HepG2 (cell line): Measurements from ENCODE around the gene BEX3. TPM values are rescaled to one million over a fixed set of nuclear protein-coding genes. Genes with fewer than 3 reads are reported as not detected.

ENCODE experiments used
- KMT2B ChIP-seq: IDR thresholded peaks from 2 replicates; pipeline ENCODE4 v1.6.1; 2016; ENCODE audit warnings: missing genetic modification reagents, missing compliant biosample characterization
- TRIM24 ChIP-seq: sonication (generic); formaldehyde crosslinking; IDR thresholded peaks from 2 replicates; pipeline ENCODE4 v1.8.0; 2022; ENCODE audit warnings: mild to moderate bottlenecking, missing genetic modification reagents
- ZFP36L1 ChIP-seq: sonication (generic); formaldehyde crosslinking; IDR thresholded peaks from 2 replicates; pipeline ENCODE4 v1.8.0; 2022; ENCODE audit warnings: mild to moderate bottlenecking, missing genetic modification reagents, moderate library complexity
- ZFY ChIP-seq: sonication (generic); formaldehyde crosslinking; IDR thresholded peaks from 2 replicates; pipeline ENCODE4 v1.4.0; 2020; ENCODE audit warnings: missing genetic modification reagents
- ZNF33A ChIP-seq: sonication (generic); formaldehyde crosslinking; IDR thresholded peaks from 2 replicates; pipeline ENCODE4 v1.5.1; 2020; ENCODE audit warnings: missing genetic modification reagents, mild to moderate bottlenecking, moderate library complexity, borderline replicate concordance
- polyA plus RNA-seq, 8 experiments: library from polyadenylated mRNA; depleted of rRNA in 3 of 8; stranded (reverse) in 7 of 8; unstranded in 1 of 8; fragments of >200 nt; fragmentation: Illumina TruSeq in 4 of 8; extraction: Trizol in 4 of 8; gene quantifications; 2 replicates each; pipeline versions ENCODE4 v1.2.1 to v1.2.3, GENCODE V29; 2011 to 2016; ENCODE audit warnings: low read depth in 4 of 8, missing spikeins in 1 of 8, mixed read lengths in 1 of 8; ENCODE audit not compliant: insufficient read depth in 1 of 8
- total RNA-seq, 5 experiments: library from RNA; depleted of rRNA; stranded (reverse); fragments of >200 nt; fragmentation: Illumina TruSeq; extraction: Trizol; gene quantifications; 2 replicates each; pipeline ENCODE4 v1.2.3, GENCODE V29; 2016; ENCODE audit warnings: low read depth in 1 of 5
- TF ChIP-seq, protein P1 (sequence below): IDR thresholded peaks from 2 replicates; pipeline ENCODE4 v1.6.1; 2016
- TF ChIP-seq, protein P2 (sequence below): sonication (generic); formaldehyde crosslinking; IDR thresholded peaks from 2 replicates; pipeline ENCODE4 v1.4.0; 2020; ENCODE audit warnings: missing genetic modification reagents
- TF ChIP-seq, protein P3 (sequence below): sonication (generic); formaldehyde crosslinking; IDR thresholded peaks from 2 replicates; pipeline ENCODE4 v1.8.0; 2022; ENCODE audit warnings: low read depth, missing genetic modification reagents
- TF ChIP-seq, protein P4 (sequence below): IDR thresholded peaks from 2 replicates; pipeline ENCODE4 v1.6.1; 2016; ENCODE audit warnings: missing genetic modification reagents, missing compliant biosample characterization
- TF ChIP-seq, protein P5 (sequence below), 2 experiments: IDR thresholded peaks; 2 replicates each; pipeline ENCODE4 v1.6.1; 2011 to 2012; ENCODE audit warnings: low read length in 2 of 2, borderline replicate concordance in 1 of 2, low read depth in 1 of 2, mild to moderate bottlenecking in 1 of 2, moderate library complexity in 1 of 2
- TF ChIP-seq, protein P6 (sequence below): sonication (generic); formaldehyde crosslinking; IDR thresholded peaks from 2 replicates; pipeline ENCODE4 v1.4.0; 2020; ENCODE audit warnings: missing genetic modification reagents

BEX3 gene
- total and polyA plus RNA-seq, 2 of the 13 experiments (the other 11 are each of a cell fraction or from before 2014, with no cell fraction given), result 50.9 to 55.8 TPM

DNA sequence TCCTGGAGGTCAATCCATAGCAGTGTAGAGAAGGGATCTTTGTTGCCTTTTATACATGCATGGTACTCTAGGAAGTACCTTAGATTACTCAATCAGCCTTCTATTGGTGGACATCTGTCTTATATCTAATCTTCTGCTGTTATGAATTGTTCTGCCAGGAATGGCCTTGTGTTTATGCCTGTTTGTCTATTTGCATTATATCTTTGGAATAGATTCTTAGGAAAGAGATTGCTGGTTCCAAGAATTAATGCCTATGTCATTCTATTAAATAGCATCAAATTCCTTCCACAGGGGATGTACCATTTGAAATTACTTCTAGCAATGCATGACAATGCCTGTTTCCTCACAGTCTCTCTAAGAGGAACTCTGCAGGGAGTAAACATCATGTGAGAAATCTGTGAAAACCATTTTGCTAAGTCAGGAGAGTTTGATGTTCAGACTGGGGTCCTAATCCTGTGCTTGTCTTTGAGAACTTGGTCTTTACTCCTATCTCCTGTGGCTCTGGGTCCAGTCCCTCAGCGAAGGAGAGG is 42.5 kb downstream of the BEX3 start (continued):
- TF ChIP-seq, protein P1, sequence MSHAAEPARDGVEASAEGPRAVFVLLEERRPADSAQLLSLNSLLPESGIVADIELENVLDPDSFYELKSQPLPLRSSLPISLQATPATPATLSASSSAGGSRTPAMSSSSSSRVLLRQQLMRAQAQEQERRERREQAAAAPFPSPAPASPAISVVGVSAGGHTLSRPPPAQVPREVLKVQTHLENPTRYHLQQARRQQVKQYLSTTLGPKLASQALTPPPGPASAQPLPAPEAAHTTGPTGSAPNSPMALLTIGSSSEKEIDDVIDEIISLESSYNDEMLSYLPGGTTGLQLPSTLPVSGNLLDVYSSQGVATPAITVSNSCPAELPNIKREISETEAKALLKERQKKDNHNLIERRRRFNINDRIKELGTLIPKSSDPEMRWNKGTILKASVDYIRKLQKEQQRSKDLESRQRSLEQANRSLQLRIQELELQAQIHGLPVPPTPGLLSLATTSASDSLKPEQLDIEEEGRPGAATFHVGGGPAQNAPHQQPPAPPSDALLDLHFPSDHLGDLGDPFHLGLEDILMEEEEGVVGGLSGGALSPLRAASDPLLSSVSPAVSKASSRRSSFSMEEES, result no peak
- TF ChIP-seq ZNF33A (CRISPR knock-in tag), result no peak
- TF ChIP-seq, protein P2, sequence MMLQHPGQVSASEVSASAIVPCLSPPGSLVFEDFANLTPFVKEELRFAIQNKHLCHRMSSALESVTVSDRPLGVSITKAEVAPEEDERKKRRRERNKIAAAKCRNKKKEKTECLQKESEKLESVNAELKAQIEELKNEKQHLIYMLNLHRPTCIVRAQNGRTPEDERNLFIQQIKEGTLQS (CRISPR knock-in tag), result no peak
- TF ChIP-seq ZFP36L1 (CRISPR knock-in tag), result no peak
- TF ChIP-seq, protein P3, sequence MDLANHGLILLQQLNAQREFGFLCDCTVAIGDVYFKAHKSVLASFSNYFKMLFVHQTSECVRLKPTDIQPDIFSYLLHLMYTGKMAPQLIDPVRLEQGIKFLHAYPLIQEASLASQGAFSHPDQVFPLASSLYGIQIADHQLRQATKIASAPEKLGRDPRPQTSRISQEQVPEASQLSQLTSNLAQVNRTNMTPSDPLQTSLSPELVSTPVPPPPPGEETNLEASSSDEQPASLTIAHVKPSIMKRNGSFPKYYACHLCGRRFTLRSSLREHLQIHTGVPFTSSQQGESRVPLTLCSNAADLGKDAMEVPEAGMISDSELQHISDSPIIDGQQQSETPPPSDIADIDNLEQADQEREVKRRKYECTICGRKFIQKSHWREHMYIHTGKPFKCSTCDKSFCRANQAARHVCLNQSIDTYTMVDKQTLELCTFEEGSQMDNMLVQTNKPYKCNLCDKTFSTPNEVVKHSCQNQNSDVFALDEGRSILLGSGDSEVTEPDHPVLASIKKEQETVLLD (CRISPR knock-in tag), result no peak
- no peak for TF ChIP-seq KMT2B
- TF ChIP-seq, protein P4, sequence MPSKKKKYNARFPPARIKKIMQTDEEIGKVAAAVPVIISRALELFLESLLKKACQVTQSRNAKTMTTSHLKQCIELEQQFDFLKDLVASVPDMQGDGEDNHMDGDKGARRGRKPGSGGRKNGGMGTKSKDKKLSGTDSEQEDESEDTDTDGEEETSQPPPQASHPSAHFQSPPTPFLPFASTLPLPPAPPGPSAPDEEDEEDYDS (CRISPR knock-in tag), result no peak
- TF ChIP-seq TRIM24 (CRISPR knock-in tag), result no peak
- TF ChIP-seq, protein P5, sequence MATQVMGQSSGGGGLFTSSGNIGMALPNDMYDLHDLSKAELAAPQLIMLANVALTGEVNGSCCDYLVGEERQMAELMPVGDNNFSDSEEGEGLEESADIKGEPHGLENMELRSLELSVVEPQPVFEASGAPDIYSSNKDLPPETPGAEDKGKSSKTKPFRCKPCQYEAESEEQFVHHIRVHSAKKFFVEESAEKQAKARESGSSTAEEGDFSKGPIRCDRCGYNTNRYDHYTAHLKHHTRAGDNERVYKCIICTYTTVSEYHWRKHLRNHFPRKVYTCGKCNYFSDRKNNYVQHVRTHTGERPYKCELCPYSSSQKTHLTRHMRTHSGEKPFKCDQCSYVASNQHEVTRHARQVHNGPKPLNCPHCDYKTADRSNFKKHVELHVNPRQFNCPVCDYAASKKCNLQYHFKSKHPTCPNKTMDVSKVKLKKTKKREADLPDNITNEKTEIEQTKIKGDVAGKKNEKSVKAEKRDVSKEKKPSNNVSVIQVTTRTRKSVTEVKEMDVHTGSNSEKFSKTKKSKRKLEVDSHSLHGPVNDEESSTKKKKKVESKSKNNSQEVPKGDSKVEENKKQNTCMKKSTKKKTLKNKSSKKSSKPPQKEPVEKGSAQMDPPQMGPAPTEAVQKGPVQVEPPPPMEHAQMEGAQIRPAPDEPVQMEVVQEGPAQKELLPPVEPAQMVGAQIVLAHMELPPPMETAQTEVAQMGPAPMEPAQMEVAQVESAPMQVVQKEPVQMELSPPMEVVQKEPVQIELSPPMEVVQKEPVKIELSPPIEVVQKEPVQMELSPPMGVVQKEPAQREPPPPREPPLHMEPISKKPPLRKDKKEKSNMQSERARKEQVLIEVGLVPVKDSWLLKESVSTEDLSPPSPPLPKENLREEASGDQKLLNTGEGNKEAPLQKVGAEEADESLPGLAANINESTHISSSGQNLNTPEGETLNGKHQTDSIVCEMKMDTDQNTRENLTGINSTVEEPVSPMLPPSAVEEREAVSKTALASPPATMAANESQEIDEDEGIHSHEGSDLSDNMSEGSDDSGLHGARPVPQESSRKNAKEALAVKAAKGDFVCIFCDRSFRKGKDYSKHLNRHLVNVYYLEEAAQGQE (IDR thresholded peaks at IDR 0.05; ENCODE audit: borderline replicate concordance in 1 of 2, low read depth in 1 of 2, low read length in 2 of 2), result no peak
- TF ChIP-seq, protein P6, sequence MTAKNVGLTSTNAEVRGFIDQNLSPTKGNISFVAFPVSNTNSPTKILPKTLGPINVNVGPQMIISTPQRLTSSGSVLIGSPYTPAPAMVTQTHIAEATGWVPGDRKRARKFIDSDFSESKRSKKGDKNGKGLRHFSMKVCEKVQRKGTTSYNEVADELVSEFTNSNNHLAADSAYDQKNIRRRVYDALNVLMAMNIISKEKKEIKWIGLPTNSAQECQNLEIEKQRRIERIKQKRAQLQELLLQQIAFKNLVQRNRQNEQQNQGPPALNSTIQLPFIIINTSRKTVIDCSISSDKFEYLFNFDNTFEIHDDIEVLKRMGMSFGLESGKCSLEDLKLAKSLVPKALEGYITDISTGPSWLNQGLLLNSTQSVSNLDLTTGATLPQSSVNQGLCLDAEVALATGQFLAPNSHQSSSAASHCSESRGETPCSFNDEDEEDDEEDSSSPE (CRISPR knock-in tag), result no peak
- no peak for TF ChIP-seq ZFY (CRISPR knock-in tag)
